Mesothelial cell of epicardium (in vitro differentiated cells): ENCODE results near the gene TYW3. TPM values are rescaled to one million over a fixed set of nuclear protein-coding genes. Genes with fewer than 3 reads are reported as not detected.
A peak's percentile ranks its signal among the peaks of the same experiment; 100 is the strongest.

ENCODE experiments used
- DNase-seq, 2 experiments: peaks; one replicate each; pipeline ENCODE4 v3.0.0; 2021; ENCODE audit warnings: low spot score in 2 of 2; ENCODE audit not compliant: unreplicated experiment in 2 of 2
- H3K27ac Mint-ChIP-seq: 2 replicates; pipeline ENCODE4 v1.8.0; 2021; ENCODE audit warnings: mixed read lengths
- H3K27me3 Mint-ChIP-seq: 2 replicates; pipeline ENCODE4 v1.8.0; 2021; ENCODE audit warnings: low read depth, mixed read lengths
- H3K36me3 Mint-ChIP-seq: 2 replicates; pipeline ENCODE4 v1.8.0; 2021; ENCODE audit warnings: mixed read lengths
- H3K4me1 Mint-ChIP-seq: 2 replicates; pipeline ENCODE4 v1.8.0; 2021; ENCODE audit warnings: mixed read lengths
- H3K4me3 Mint-ChIP-seq: 2 replicates; pipeline ENCODE4 v1.8.0; 2021; ENCODE audit warnings: mild to moderate bottlenecking, moderate library complexity, mixed read lengths
- H3K9me3 Mint-ChIP-seq: 2 replicates; pipeline ENCODE4 v1.8.0; 2021; ENCODE audit warnings: mixed read lengths
- CTCF ChIP-seq: fragments of 200-600 bp; sonication (generic); IDR thresholded peaks from one replicate; pipeline ENCODE4 v1.5.0; 2021; ENCODE audit warnings: antibody characterized with exemption; ENCODE audit not compliant: unreplicated experiment
- total RNA-seq: library from RNA; stranded (reverse); gene quantifications from 3 replicates; pipeline ENCODE4 v1.2.1, GENCODE V29; 2021

The TYW3 gene
- total RNA-seq, result 12.6 to 13.3 TPM (median 12.9 TPM) in 3 replicates

GRCh38 chr1:74732960-74733603 lies at the start of gene TYW3, which contains the start of gene CRYZ:
TYW3 (plus strand) TSS chr1:74733152; CDS start chr1:74733245, 93 bp downstream.
CRYZ (minus strand) TSS chr1:74733050; CDS start chr1:74724821, 8,229 bp downstream.
- Mint-ChIP-seq H3K4me3 (peak within 1 kb of the TSS; percentile 89), H3K9me3 (peaks cover 10% of the 10 kb centered on the region), H3K36me3 (peaks cover 24% of the 10 kb centered on the region), H3K27ac (peak within 1 kb of the TSS; percentile 97), H3K4me1 (peaks cover 32% of the 10 kb centered on the region), H3K27me3 (no peaks in the 10 kb centered on the region)
- DNase-seq, result peak; percentile 39 to 78
- TF ChIP-seq CTCF, result no peak

- H3K4me3 Mint-ChIP-seq, result no peak overlapping the region
- H3K27ac Mint-ChIP-seq, result no peak overlapping the region
- H3K36me3 Mint-ChIP-seq, result no peaks in the 10 kb centered on the region
- H3K9me3 Mint-ChIP-seq, result no peaks in the 10 kb centered on the region
- no peak for TF ChIP-seq CTCF
- peaks cover 16% of the 10 kb centered on the region for H3K27me3 Mint-ChIP-seq
- no peak for DNase-seq
- H3K4me1 Mint-ChIP-seq, result no peaks in the 10 kb centered on the region
Measured at GRCh38 chr1:74683656-74684055, 49.3 kb upstream of the TYW3 start.

- DNase-seq, result no peak
- peaks cover 16% of the 10 kb centered on the region for H3K27me3 Mint-ChIP-seq
- H3K27ac Mint-ChIP-seq, result no peak overlapping the region
- H3K36me3 Mint-ChIP-seq, result no peaks in the 10 kb centered on the region
- H3K9me3 Mint-ChIP-seq, result no peaks in the 10 kb centered on the region
- no peak for TF ChIP-seq CTCF
- no peaks in the 10 kb centered on the region for H3K4me1 Mint-ChIP-seq
- no peak overlapping the region for H3K4me3 Mint-ChIP-seq
Measured at GRCh38 chr1:74684301-74684700, 48.7 kb upstream of the TYW3 start.

- no peaks in the 10 kb centered on the region for H3K36me3 Mint-ChIP-seq
- no peak overlapping the region for H3K27ac Mint-ChIP-seq
- H3K4me3 Mint-ChIP-seq, result no peak overlapping the region
- no peak for DNase-seq
- H3K27me3 Mint-ChIP-seq, result peaks cover 16% of the 10 kb centered on the region
- H3K4me1 Mint-ChIP-seq, result no peaks in the 10 kb centered on the region
- TF ChIP-seq CTCF, result no peak
- no peaks in the 10 kb centered on the region for H3K9me3 Mint-ChIP-seq
Measured at GRCh38 chr1:74686928-74687327, 46.0 kb upstream of the TYW3 start.

- no peaks in the 10 kb centered on the region for H3K36me3 Mint-ChIP-seq
- H3K4me3 Mint-ChIP-seq, result no peak overlapping the region
- peak; percentile 86 for TF ChIP-seq CTCF
- no peaks in the 10 kb centered on the region for H3K9me3 Mint-ChIP-seq
- peak in 1 of 2 experiments; percentile 57 for DNase-seq
- H3K27me3 Mint-ChIP-seq, result no peaks in the 10 kb centered on the region
- no peak overlapping the region for H3K27ac Mint-ChIP-seq
- no peaks in the 10 kb centered on the region for H3K4me1 Mint-ChIP-seq
Measured at GRCh38 chr1:74689621-74690363, 43.2 kb upstream of the TYW3 start.
